Suprapubic skin (tissue), 3 donors: ENCODE results near the gene FRZB.

Experiments used
- POLR2A ChIP-seq, 2 donors: fragments of 450-650 bp; IDR thresholded peaks; one replicate each; pipeline ENCODE4 v1.6.1; 2017; ENCODE audit warnings: antibody characterized with exemption in 2 of 2, mild to moderate bottlenecking in 2 of 2, moderate library complexity in 2 of 2
- TF ChIP-seq, protein P1 (sequence below), 2 donors: fragments of 200-600 bp in 1 of 2; fragments of 450-650 bp in 1 of 2; sonication (generic) in 1 of 2; IDR thresholded peaks; one replicate each; pipeline ENCODE4 v1.5.1; 2016 to 2019; ENCODE audit warnings: antibody characterized with exemption in 2 of 2, mild to moderate bottlenecking in 1 of 2, moderate library complexity in 1 of 2

GRCh38 chr2:182818501-182818900 lies 47.9 kb downstream of the FRZB start:
- TF ChIP-seq POLR2A (IDR thresholded peaks at IDR 0.05), result no peak
- TF ChIP-seq, protein P1, sequence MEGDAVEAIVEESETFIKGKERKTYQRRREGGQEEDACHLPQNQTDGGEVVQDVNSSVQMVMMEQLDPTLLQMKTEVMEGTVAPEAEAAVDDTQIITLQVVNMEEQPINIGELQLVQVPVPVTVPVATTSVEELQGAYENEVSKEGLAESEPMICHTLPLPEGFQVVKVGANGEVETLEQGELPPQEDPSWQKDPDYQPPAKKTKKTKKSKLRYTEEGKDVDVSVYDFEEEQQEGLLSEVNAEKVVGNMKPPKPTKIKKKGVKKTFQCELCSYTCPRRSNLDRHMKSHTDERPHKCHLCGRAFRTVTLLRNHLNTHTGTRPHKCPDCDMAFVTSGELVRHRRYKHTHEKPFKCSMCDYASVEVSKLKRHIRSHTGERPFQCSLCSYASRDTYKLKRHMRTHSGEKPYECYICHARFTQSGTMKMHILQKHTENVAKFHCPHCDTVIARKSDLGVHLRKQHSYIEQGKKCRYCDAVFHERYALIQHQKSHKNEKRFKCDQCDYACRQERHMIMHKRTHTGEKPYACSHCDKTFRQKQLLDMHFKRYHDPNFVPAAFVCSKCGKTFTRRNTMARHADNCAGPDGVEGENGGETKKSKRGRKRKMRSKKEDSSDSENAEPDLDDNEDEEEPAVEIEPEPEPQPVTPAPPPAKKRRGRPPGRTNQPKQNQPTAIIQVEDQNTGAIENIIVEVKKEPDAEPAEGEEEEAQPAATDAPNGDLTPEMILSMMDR (IDR thresholded peaks at IDR 0.05), result no peak
